WTC11 (cell line): ENCODE results near the gene HENMT1. TPM values are rescaled to one million over a fixed set of nuclear protein-coding genes. Genes with fewer than 3 reads are reported as not detected.
A peak's percentile ranks its signal among the peaks of the same experiment; 100 is the strongest.

Source experiments
- ATAC-seq: fragments of 200-7000 bp; cut with Tn5 transposase; 2 replicates; pipeline ENCODE4 v1.10.0; 2021; ENCODE audit warnings: mild to moderate bottlenecking, moderate library complexity
- CTCF ChIA-PET: fragments of 300-600 bp; sonication (Branson Sonifier 250); formaldehyde crosslinking; loops from one replicate; lab custom pipeline; 2021; ENCODE audit warnings: antibody characterized with exemption; lab: Charles Lee
- POLR2A ChIA-PET: fragments of 350-600 bp; sonication (Branson Sonifier 250); formaldehyde crosslinking; loops from one replicate; lab custom pipeline; 2021; ENCODE audit warnings: antibody characterized with exemption; lab: Charles Lee
- DNase-seq: peaks from one replicate; pipeline ENCODE4 v3.0.0; 2021; ENCODE audit warnings: low spot score
- H3K27ac Mint-ChIP-seq: 2 replicates; pipeline ENCODE4 v1.8.0; 2021; ENCODE audit warnings: mixed read lengths
- H3K27me3 Mint-ChIP-seq: 2 replicates; pipeline ENCODE4 v1.8.0; 2021; ENCODE audit warnings: low read depth, mild to moderate bottlenecking, moderate library complexity, mixed read lengths
- H3K36me3 Mint-ChIP-seq: 2 replicates; pipeline ENCODE4 v1.8.0; 2021; ENCODE audit warnings: mixed read lengths
- H3K4me1 Mint-ChIP-seq: 2 replicates; pipeline ENCODE4 v1.8.0; 2022; ENCODE audit warnings: mixed read lengths
- H3K4me3 Mint-ChIP-seq: 2 replicates; pipeline ENCODE4 v1.8.0; 2021; ENCODE audit warnings: mild to moderate bottlenecking, moderate library complexity, mixed read lengths
- H3K9me3 Mint-ChIP-seq: 2 replicates; pipeline ENCODE4 v1.8.0; 2021; ENCODE audit warnings: mixed read lengths
- FOXK1 ChIP-seq: sonication (generic); formaldehyde crosslinking; IDR thresholded peaks from 2 replicates; pipeline ENCODE4 v1.8.0; 2022; ENCODE audit warnings: mild to moderate bottlenecking, moderate library complexity, missing genetic modification reagents
- FOXP1 ChIP-seq: sonication (generic); formaldehyde crosslinking; IDR thresholded peaks from 2 replicates; pipeline ENCODE4 v1.8.0; 2022; ENCODE audit warnings: missing genetic modification reagents, mild to moderate bottlenecking, moderate library complexity, borderline replicate concordance
- GABPB1 ChIP-seq: sonication (generic); formaldehyde crosslinking; IDR thresholded peaks from 2 replicates; pipeline ENCODE4 v1.8.1; 2023; ENCODE audit warnings: mild to moderate bottlenecking, missing genetic modification reagents
- MAX ChIP-seq: sonication (generic); formaldehyde crosslinking; IDR thresholded peaks from 2 replicates; pipeline ENCODE4 v1.8.0; 2022; ENCODE audit warnings: mild to moderate bottlenecking, missing genetic modification reagents
- MXD4 ChIP-seq: fragments of 250-450 bp; sonication (Bioruptor Pico); IDR thresholded peaks from 2 replicates; pipeline ENCODE4 v1.8.0; 2021; ENCODE audit warnings: mild to moderate bottlenecking, moderate library complexity, borderline replicate concordance
- PRDM15 ChIP-seq: sonication (generic); formaldehyde crosslinking; IDR thresholded peaks from 2 replicates; pipeline ENCODE4 v1.8.0; 2022; ENCODE audit warnings: missing genetic modification reagents
- PREB ChIP-seq: sonication (generic); formaldehyde crosslinking; IDR thresholded peaks from 2 replicates; pipeline ENCODE4 v1.8.1; 2022; ENCODE audit warnings: mild to moderate bottlenecking, missing genetic modification reagents, moderate library complexity, borderline replicate concordance
- PRRX2 ChIP-seq: fragments of 250-450 bp; sonication (Bioruptor Pico); IDR thresholded peaks from 2 replicates; pipeline ENCODE4 v1.8.0; 2021; ENCODE audit warnings: mild to moderate bottlenecking
- SMAD4 ChIP-seq: sonication (generic); formaldehyde crosslinking; IDR thresholded peaks from 2 replicates; pipeline ENCODE4 v1.8.0; 2022; ENCODE audit warnings: mild to moderate bottlenecking, missing genetic modification reagents
- SP1 ChIP-seq: sonication (generic); formaldehyde crosslinking; conservative IDR thresholded peaks from 2 replicates; pipeline ENCODE4 v1.8.1; 2022; ENCODE audit warnings: missing genetic modification reagents
- TEAD1 ChIP-seq: sonication (generic); formaldehyde crosslinking; IDR thresholded peaks from 2 replicates; pipeline ENCODE4 v1.8.0; 2022; ENCODE audit warnings: mild to moderate bottlenecking, missing genetic modification reagents
- ZBTB21 ChIP-seq: sonication (generic); formaldehyde crosslinking; IDR thresholded peaks from 2 replicates; pipeline ENCODE4 v1.8.1; 2023; ENCODE audit warnings: mild to moderate bottlenecking, missing genetic modification reagents, borderline replicate concordance
- total RNA-seq: library from RNA; stranded (reverse); gene quantifications from 3 replicates; pipeline ENCODE4 v1.2.3, GENCODE V29; 2021
- TF ChIP-seq, protein P1 (sequence below): sonication (generic); formaldehyde crosslinking; IDR thresholded peaks from 2 replicates; pipeline ENCODE4 v1.8.0; 2022; ENCODE audit warnings: mild to moderate bottlenecking, missing genetic modification reagents
- TF ChIP-seq, protein P2 (sequence below): fragments of 250-450 bp; sonication (Bioruptor Pico); conservative IDR thresholded peaks from 2 replicates; pipeline ENCODE4 v1.9.0; 2021; ENCODE audit warnings: mild to moderate bottlenecking
- TF ChIP-seq, protein P3 (sequence below): sonication (generic); formaldehyde crosslinking; IDR thresholded peaks from 2 replicates; pipeline ENCODE4 v1.8.0; 2022; ENCODE audit warnings: mild to moderate bottlenecking, missing genetic modification reagents
- TF ChIP-seq, protein P4 (sequence below): sonication (generic); formaldehyde crosslinking; IDR thresholded peaks from 2 replicates; pipeline ENCODE4 v1.8.1; 2023; ENCODE audit warnings: mild to moderate bottlenecking, moderate library complexity, missing genetic modification reagents

The HENMT1 gene
- total RNA-seq, 1 experiment from 2014 or later = 4.7 TPM

DNA sequence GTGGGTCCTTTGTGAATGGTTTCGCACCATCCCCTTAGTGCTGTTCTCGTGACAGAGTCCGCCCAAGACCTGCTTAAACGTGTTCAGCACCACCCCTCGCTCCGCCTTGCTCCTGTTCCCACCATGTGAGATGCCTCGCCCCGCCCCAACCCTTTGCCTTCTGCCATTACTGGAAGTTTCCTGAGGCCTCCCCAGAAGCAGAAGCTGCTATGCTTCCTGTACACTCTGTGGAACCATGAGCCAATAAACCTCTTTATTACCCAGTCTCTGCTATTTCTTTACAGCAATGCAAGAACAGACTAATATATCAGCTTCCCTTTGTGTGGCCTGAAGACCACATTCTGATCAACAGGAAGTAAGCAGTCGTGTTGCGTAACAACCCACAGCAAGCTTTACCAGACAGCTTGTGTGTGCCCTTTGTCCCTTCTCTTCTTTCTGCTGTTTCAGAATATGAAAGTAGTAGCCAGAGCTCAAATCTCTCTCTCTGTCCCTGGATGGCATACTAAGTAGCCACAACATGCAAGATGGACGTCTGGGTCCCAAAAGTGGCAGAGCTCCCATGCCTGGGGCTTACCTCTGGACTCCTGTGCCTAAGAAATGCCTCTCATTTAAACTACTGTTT lies 14.1 kb downstream of the HENMT1 start:
- H3K9me3 Mint-ChIP-seq = peaks cover 2% of the 10 kb centered on the region
- no peaks in the 10 kb centered on the region for H3K36me3 Mint-ChIP-seq
- peak; percentile 36 for ATAC-seq
- TF ChIP-seq GABPB1 (CRISPR knock-in tag) (peak; percentile 31; the same call in 1 of the 2 replicates), PRRX2 (CRISPR knock-in tag) (no peak)
- TF ChIP-seq, all 79 proteins: peak for 1
- no peaks in the 10 kb centered on the region for H3K27me3 Mint-ChIP-seq
- no peak for DNase-seq
- no peak overlapping the region for H3K4me3 Mint-ChIP-seq
- peaks cover 11% of the 10 kb centered on the region for H3K4me1 Mint-ChIP-seq
- ChIA-PET CTCF (interaction anchor here (0.8 to 3.6 kb wide), 2 partner anchors 87 to 135 kb away, joined by 3 to 14 read pairs; partner anchors contain the start of gene EEIG2), POLR2A (no interaction called here)
- no peak overlapping the region for H3K27ac Mint-ChIP-seq

- no peak overlapping the region for H3K4me3 Mint-ChIP-seq
- no peaks in the 10 kb centered on the region for H3K36me3 Mint-ChIP-seq
- ChIA-PET CTCF (interaction anchor here (3.6 kb wide), 1 partner anchor 86 kb away, joined by 14 read pairs; the partner anchor contains the start of gene EEIG2), POLR2A (no interaction called here)
- DNase-seq = no peak
- no peak overlapping the region for H3K27ac Mint-ChIP-seq
- ATAC-seq = no peak
- no peaks in the 10 kb centered on the region; the same call in 1 of the 2 replicates for H3K9me3 Mint-ChIP-seq
- no peak for TF ChIP-seq ZBTB21
- TF ChIP-seq FOXP1 = no peak
- TF ChIP-seq, protein P1, sequence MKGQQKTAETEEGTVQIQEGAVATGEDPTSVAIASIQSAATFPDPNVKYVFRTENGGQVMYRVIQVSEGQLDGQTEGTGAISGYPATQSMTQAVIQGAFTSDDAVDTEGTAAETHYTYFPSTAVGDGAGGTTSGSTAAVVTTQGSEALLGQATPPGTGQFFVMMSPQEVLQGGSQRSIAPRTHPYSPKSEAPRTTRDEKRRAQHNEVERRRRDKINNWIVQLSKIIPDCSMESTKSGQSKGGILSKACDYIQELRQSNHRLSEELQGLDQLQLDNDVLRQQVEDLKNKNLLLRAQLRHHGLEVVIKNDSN (CRISPR knock-in tag) = no peak
- no peak for TF ChIP-seq MAX (CRISPR knock-in tag)
- no peak for TF ChIP-seq SMAD4
- no peak for TF ChIP-seq MXD4 (CRISPR knock-in tag)
- no peak for TF ChIP-seq PREB (CRISPR knock-in tag)
- TF ChIP-seq TEAD1 (CRISPR knock-in tag) = no peak
- TF ChIP-seq, protein P2, sequence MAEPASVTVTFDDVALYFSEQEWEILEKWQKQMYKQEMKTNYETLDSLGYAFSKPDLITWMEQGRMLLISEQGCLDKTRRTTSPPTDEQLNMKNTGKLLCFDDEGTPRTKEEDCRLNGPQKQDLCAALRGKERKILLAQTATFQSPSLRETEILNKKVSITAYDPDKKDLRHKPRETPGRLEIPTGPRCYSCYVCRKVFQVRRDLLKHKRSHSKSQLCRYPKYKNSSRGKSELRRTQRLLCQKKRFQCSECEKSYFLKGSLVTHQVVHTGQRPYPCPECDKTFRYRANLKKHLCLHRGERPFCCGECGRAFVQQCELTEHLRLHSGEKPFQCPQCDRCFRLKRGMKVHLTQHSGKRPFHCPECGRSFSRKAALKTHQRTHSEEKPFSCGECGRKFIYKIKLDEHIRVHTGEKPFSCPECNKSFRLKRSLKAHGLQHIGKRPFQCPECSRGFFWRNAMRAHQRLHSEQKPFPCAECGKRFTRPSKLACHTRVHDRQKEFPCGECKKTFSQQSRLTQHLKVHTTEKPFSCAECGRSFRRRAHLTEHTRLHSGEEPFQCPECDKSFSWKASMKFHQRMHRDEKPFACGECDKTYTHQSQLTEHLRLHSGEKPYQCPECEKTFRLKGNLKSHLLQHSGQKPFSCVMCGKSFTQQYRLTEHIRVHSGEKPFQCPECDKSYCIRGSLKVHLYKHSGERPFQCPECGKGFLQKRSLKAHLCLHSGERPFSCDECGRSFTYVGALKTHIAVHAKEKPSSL = no peak
- no peak for TF ChIP-seq FOXK1 (CRISPR knock-in tag)
- TF ChIP-seq, protein P3, sequence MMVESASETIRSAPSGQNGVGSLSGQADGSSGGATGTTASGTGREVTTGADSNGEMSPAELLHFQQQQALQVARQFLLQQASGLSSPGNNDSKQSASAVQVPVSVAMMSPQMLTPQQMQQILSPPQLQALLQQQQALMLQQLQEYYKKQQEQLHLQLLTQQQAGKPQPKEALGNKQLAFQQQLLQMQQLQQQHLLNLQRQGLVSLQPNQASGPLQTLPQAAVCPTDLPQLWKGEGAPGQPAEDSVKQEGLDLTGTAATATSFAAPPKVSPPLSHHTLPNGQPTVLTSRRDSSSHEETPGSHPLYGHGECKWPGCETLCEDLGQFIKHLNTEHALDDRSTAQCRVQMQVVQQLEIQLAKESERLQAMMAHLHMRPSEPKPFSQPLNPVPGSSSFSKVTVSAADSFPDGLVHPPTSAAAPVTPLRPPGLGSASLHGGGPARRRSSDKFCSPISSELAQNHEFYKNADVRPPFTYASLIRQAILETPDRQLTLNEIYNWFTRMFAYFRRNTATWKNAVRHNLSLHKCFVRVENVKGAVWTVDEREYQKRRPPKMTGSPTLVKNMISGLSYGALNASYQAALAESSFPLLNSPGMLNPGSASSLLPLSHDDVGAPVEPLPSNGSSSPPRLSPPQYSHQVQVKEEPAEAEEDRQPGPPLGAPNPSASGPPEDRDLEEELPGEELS (CRISPR knock-in tag) = no peak
- no peak for TF ChIP-seq SP1 (CRISPR knock-in tag)
- TF ChIP-seq, protein P4, sequence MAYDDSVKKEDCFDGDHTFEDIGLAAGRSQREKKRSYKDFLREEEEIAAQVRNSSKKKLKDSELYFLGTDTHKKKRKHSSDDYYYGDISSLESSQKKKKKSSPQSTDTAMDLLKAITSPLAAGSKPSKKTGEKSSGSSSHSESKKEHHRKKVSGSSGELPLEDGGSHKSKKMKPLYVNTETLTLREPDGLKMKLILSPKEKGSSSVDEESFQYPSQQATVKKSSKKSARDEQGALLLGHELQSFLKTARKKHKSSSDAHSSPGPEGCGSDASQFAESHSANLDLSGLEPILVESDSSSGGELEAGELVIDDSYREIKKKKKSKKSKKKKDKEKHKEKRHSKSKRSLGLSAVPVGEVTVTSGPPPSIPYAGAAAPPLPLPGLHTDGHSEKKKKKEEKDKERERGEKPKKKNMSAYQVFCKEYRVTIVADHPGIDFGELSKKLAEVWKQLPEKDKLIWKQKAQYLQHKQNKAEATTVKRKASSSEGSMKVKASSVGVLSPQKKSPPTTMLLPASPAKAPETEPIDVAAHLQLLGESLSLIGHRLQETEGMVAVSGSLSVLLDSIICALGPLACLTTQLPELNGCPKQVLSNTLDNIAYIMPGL = no peak
- TF ChIP-seq PRDM15 (CRISPR knock-in tag) = no peak
- no peaks in the 10 kb centered on the region for H3K27me3 Mint-ChIP-seq
- peaks cover 11% of the 10 kb centered on the region for H3K4me1 Mint-ChIP-seq
Observed at GRCh38 chr1:108646265-108646647, 14.6 kb downstream of the HENMT1 start.
